Fibroblast of pulmonary artery (primary cell): Measurements from ENCODE around the gene TMEM245.

Source experiments
- DNase-seq: peaks from one replicate; pipeline ENCODE4 v3.0.0-alpha.2; 2010; ENCODE audit warnings: low read depth
- H3K4me3 ChIP-seq: replicated peaks from 2 replicates; pipeline ENCODE4 v1.5.1; 2011; ENCODE audit warnings: low read depth, mild to moderate bottlenecking, control low read depth, low read length, moderate library complexity
- TF ChIP-seq, protein P1 (sequence below): IDR thresholded peaks from 2 replicates; pipeline ENCODE4 v1.5.1; 2011; ENCODE audit warnings: mild to moderate bottlenecking, control low read depth, low read length, inconsistent platforms; ENCODE audit errors: missing control alignments

The TMEM245 gene

GRCh38 chr9:109107402-109108240, 12.1 kb downstream of the TMEM245 start:
- TF ChIP-seq, protein P1, sequence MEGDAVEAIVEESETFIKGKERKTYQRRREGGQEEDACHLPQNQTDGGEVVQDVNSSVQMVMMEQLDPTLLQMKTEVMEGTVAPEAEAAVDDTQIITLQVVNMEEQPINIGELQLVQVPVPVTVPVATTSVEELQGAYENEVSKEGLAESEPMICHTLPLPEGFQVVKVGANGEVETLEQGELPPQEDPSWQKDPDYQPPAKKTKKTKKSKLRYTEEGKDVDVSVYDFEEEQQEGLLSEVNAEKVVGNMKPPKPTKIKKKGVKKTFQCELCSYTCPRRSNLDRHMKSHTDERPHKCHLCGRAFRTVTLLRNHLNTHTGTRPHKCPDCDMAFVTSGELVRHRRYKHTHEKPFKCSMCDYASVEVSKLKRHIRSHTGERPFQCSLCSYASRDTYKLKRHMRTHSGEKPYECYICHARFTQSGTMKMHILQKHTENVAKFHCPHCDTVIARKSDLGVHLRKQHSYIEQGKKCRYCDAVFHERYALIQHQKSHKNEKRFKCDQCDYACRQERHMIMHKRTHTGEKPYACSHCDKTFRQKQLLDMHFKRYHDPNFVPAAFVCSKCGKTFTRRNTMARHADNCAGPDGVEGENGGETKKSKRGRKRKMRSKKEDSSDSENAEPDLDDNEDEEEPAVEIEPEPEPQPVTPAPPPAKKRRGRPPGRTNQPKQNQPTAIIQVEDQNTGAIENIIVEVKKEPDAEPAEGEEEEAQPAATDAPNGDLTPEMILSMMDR, result no peak
- DNase-seq, result peak; percentile 71
- no peak overlapping the region for H3K4me3 ChIP-seq

GRCh38 chr9:109101810-109102209, 17.9 kb downstream of the TMEM245 start:
- H3K4me3 ChIP-seq, result no peak overlapping the region
- TF ChIP-seq, protein P1, result no peak
- DNase-seq, result peak; percentile 84

DNA sequence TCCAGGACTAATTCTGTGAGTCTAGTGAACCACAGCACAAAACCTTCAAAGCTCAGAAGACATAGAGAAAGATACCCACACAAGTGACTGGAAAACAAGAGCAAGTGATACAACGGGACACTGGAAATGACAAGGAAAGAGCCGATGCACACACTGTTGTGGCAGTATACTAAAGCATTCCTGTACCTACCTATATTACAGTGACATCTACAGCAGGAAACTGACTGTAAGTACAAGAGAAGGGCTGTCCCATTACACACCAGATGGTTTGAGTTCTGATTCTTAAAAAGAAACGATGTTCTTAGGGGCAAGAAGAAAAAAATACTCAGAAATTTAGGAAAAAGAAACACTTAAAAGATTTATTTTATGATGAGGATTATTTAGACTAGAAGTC, 18.5 kb downstream of the TMEM245 start:
- DNase-seq, result no peak

GRCh38 chr9:109100543-109101201, 19.1 kb downstream of the TMEM245 start:
- H3K4me3 ChIP-seq, result no peak overlapping the region
- TF ChIP-seq, protein P1, result no peak

More for the DNA sequence above, 18.5 kb downstream of the TMEM245 start:
- TF ChIP-seq, protein P1, result no peak
- H3K4me3 ChIP-seq, result no peak overlapping the region

GRCh38 chr9:109098960-109099308, 20.8 kb downstream of the TMEM245 start:
- TF ChIP-seq, protein P1, result no peak
- H3K4me3 ChIP-seq, result no peak overlapping the region
- no peak for DNase-seq

More at GRCh38 chr9:109100543-109101201, 19.1 kb downstream of the TMEM245 start:
- no peak for DNase-seq

GRCh38 chr9:109098171-109098959, 21.4 kb downstream of the TMEM245 start:
- peak; percentile 93 for DNase-seq
- TF ChIP-seq, protein P1, result peak; percentile 52
- H3K4me3 ChIP-seq, result no peak overlapping the region
